ENCODE results near the gene KLLN.
A peak's percentile ranks its signal among the peaks of the same experiment; 100 is the strongest.
"Not testable (repeated sequence)": the region's sequence is repeated elsewhere in the genome, so short reads cannot be mapped to it uniquely, and the experiment has no call there.

KLLN gene

GRCh38 chr10:87852089-87852488, 11.2 kb downstream of the KLLN start:
- DNase-seq (ENCODE audit: low read depth): no peak
- no peak overlapping the region for H3K4me3 ChIP-seq (ENCODE audit: low read length)
- no peak for TF ChIP-seq CTCF (IDR thresholded peaks at IDR 0.05; ENCODE audit: insufficient read depth, low read depth, low read length, missing control alignments)

GRCh38 chr10:87850742-87851205, 12.6 kb downstream of the KLLN start:
- H3K4me3 ChIP-seq (ENCODE audit: low read length): no peak overlapping the region
- peak; percentile 78 for TF ChIP-seq CTCF (IDR thresholded peaks at IDR 0.05; ENCODE audit: insufficient read depth, low read depth, low read length, missing control alignments)
- peak; percentile 76 for DNase-seq (ENCODE audit: low read depth)

GRCh38 chr10:87849001-87849400, 14.3 kb downstream of the KLLN start:
- TF ChIP-seq CTCF (IDR thresholded peaks at IDR 0.05; ENCODE audit: insufficient read depth, low read depth, low read length, missing control alignments): no peak
- no peak overlapping the region for H3K4me3 ChIP-seq (ENCODE audit: low read length)
- DNase-seq (ENCODE audit: low read depth): peak; percentile 53

GRCh38 chr10:87847550-87847949, 15.8 kb downstream of the KLLN start:
- no peak overlapping the region for H3K4me3 ChIP-seq (ENCODE audit: low read length)
- DNase-seq (ENCODE audit: low read depth): peak; percentile 50
- TF ChIP-seq CTCF (IDR thresholded peaks at IDR 0.05; ENCODE audit: insufficient read depth, low read depth, low read length, missing control alignments): no peak

GRCh38 chr10:87846711-87847110, 16.6 kb downstream of the KLLN start:
- H3K4me3 ChIP-seq (ENCODE audit: low read length); DNase-seq (ENCODE audit: low read depth): not testable (repeated sequence)

- no peak for TF ChIP-seq CTCF (IDR thresholded peaks at IDR 0.05; ENCODE audit: insufficient read depth, low read depth, low read length, missing control alignments)
- peak; percentile 91 for DNase-seq (ENCODE audit: low read depth)
Observed at GRCh38 chr10:87846023-87846422, 17.3 kb downstream of the KLLN start.

GRCh38 chr10:87845624-87845998, 17.7 kb downstream of the KLLN start:
- no peak for DNase-seq (ENCODE audit: low read depth)
- no peak for TF ChIP-seq CTCF (IDR thresholded peaks at IDR 0.05; ENCODE audit: insufficient read depth, low read depth, low read length, missing control alignments)
- H3K4me3 ChIP-seq (ENCODE audit: low read length): no peak overlapping the region

More at GRCh38 chr10:87846023-87846422, 17.3 kb downstream of the KLLN start:
- no peak overlapping the region for H3K4me3 ChIP-seq (ENCODE audit: low read length)

All from epithelial cell of esophagus (primary cell).